GM13977 (cell line): ENCODE measurements around the gene CYP4F2.
"Not testable (repeated sequence)": the region's sequence is repeated elsewhere in the genome, so short reads cannot be mapped to it uniquely, and the experiment has no call there.

ENCODE experiments used
- DNase-seq: peaks from one replicate; pipeline ENCODE4 v3.0.0; 2012; ENCODE audit warnings: low spot score
- CTCF ChIP-seq: IDR thresholded peaks from 2 replicates; pipeline ENCODE4 v1.5.1; 2012; ENCODE audit warnings: mild to moderate bottlenecking, control low read depth; ENCODE audit not compliant: insufficient read depth; ENCODE audit errors: extremely low read depth, missing control alignments
- in situ Hi-C: fragments of 300-500 bp; cut with MboI; formaldehyde crosslinking; loops from one replicate; pipeline ENCODE4 v1.12.0; 2022; ENCODE audit warnings: low sequenced_read_pairs, low pct_unique_long_range_greater_than_20kb, mixed read lengths, inconsistent platforms; ENCODE audit not compliant: unreplicated experiment

The CYP4F2 gene

GRCh38 chr19:15902254-15902653 is 4.4 kb upstream of the CYP4F2 start:
- no peak for TF ChIP-seq CTCF
- in situ Hi-C loops = no loop called here
- no peak for DNase-seq

DNA sequence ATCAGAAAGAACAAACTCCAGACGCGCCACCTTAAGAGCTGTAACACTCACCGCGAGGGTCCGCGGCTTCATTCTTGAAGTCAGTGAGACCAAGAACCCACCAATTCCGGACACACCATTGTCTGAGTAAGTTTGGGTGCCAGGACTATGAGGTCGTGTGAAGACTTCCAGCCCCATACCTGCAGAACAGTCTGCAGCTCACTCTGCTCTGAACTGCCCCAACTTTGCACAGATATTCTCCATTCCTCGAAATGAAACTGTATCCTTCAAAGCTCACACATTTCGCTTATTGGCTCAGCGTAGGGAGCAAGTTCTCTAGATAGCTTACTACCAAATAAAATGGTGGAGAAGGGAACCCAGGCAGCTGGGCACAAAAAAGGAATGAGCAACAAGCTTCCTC is 2.6 kb upstream of the CYP4F2 start:
- TF ChIP-seq CTCF = no peak
- DNase-seq = no peak
- in situ Hi-C loops = no loop called here

- DNase-seq, in situ Hi-C loops: not testable (repeated sequence)
Observed at GRCh38 chr19:15900032-15900431, 2.2 kb upstream of the CYP4F2 start.

DNA sequence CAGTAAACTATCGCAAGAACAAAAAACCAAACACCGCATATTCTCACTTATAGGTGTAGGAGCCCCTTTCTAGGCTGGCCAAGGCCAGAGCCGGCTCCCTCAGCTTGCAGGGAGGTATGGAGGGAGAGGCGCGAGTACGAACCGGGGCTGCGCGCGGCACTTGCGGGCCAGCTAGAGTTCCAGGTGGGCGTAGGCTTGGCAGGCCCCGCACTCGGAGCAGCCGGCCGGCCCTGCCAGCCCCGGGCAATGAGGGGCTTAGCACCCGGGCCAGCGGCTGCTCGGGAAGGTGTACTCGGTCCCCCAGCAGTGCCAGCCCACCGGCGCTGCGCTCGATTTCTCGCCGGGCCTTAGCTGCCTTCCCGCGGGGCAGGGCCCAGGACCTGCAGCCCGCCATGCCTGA is 1.7 kb upstream of the CYP4F2 start:
- DNase-seq, in situ Hi-C loops: not testable (repeated sequence)

- DNase-seq = no peak
- in situ Hi-C loops = no loop called here
- TF ChIP-seq CTCF = no peak
Observed at GRCh38 chr19:15897026-15897737, 692 bp downstream of the CYP4F2 start.

DNA sequence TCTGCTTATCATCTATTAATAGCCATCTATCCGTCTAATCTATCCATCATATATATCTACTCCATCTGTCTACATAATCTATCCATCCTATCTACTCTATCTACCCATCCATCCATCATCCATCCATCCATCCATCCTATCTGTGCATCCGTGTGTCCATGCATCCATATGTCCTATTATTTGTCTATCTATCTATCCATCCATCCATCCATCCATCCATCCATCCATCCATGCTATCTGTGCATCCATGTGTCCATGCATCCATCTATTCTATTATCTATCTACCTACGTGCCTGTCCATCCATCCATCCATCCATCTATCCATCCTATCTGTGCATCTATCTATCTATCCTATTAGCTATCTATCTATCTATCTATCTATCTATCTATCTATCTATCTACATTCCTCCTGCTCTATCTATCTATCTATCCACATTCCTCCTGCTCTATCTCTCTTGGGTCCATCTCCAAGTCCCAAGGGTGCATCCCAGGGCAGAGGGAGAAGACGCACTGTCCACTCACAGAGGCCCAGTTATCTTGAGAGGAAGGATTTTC is 1.9 kb downstream of the CYP4F2 start:
- no peak for DNase-seq
- in situ Hi-C loops = no loop called here
- TF ChIP-seq CTCF = no peak

DNA sequence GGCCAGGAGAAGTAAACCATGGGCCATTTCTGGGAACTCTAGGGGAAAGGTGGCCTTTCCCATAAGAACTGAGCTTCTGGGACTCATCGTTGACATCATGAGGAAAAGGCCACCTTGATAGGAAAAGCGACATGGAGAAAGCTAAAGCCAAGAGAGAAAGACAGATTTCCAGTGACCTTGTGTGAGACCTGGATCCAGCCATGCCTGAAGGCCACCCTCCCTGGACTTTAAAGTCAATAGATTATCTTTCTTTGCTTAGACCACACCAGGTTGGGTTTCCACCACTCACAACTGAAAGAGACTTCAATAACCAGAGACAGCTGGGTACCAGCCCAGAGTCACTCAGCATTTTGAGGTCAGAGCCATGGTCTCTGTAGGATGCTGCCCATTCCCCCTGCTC is 3.5 kb downstream of the CYP4F2 start:
- DNase-seq = no peak
- in situ Hi-C loops = no loop called here
- TF ChIP-seq CTCF = no peak

DNA sequence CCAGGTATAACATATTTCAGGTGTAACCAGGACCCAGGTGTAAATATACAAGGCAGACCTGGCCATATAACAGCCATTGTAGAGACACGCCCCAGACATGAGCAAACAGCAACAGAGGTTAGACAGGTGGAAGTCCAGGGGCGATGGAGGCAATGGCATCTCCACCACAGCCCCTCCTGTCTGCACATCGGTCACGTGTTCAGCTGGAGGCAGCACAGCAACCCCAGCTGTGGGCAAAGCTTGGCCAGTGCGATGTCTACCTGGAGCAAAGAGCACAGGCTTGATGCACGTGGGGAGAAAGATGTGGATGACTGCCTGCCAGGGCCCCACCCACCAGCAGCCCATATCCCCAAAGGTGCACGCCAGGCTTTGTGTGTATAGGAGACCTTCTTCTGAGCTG is 4.4 kb downstream of the CYP4F2 start:
- TF ChIP-seq CTCF = no peak
- in situ Hi-C loops = no loop called here
- no peak for DNase-seq
